ENCODE results near the gene TRMT112.

Gene TRMT112

GRCh38 chr11:64290352-64291261 is 26.8 kb downstream of the TRMT112 start:
- no peak for FAIRE-seq

GRCh38 chr11:64289002-64289564 is 28.3 kb downstream of the TRMT112 start:
- no peak for FAIRE-seq

GRCh38 chr11:64288353-64288750 is 29.0 kb downstream of the TRMT112 start:
- FAIRE-seq = no peak

GRCh38 chr11:64287676-64288352 is 29.5 kb downstream of the TRMT112 start:
- FAIRE-seq = no peak

- no peak for FAIRE-seq
Measured at GRCh38 chr11:64286801-64287159, 30.6 kb downstream of the TRMT112 start.

- FAIRE-seq = no peak
Measured at GRCh38 chr11:64285885-64286800, 31.2 kb downstream of the TRMT112 start.

GRCh38 chr11:64284962-64285884 is 32.1 kb downstream of the TRMT112 start, which contains the start of gene GPR137:
Gene GPR137 (plus strand): TSS chr11:64285848. CDS start chr11:64286525, 677 bp downstream.
- FAIRE-seq = no peak

GRCh38 chr11:64284048-64284961 is 33.1 kb downstream of the TRMT112 start, which contains the start of gene BAD:
Gene BAD (minus strand): TSS chr11:64284665. CDS start chr11:64284368, 297 bp downstream.
- peak; percentile 65 for FAIRE-seq

GRCh38 chr11:64283092-64283491 is 34.3 kb downstream of the TRMT112 start:
- no peak for FAIRE-seq

- no peak for FAIRE-seq
Measured at GRCh38 chr11:64281957-64282770, 35.2 kb downstream of the TRMT112 start.

- no peak for FAIRE-seq
Measured at GRCh38 chr11:64278576-64279190, 38.7 kb downstream of the TRMT112 start.

GRCh38 chr11:64276653-64277431 is 40.5 kb downstream of the TRMT112 start:
- FAIRE-seq = no peak

GRCh38 chr11:64275841-64276240 is 41.5 kb downstream of the TRMT112 start:
- FAIRE-seq = no peak

GRCh38 chr11:64275031-64275800 is 42.1 kb downstream of the TRMT112 start:
- no peak for FAIRE-seq

- peak; percentile 97 for FAIRE-seq
Measured at GRCh38 chr11:64269540-64270220, 47.7 kb downstream of the TRMT112 start.

- FAIRE-seq = no peak
Measured at GRCh38 chr11:64268893-64269539, 48.3 kb downstream of the TRMT112 start.

Data from A204.1 (cell line).